HEK293T (cell line): Measurements from ENCODE around the gene HTR5A.

Source experiments
- BHLHE40 ChIP-seq: fragments of 450-650 bp; IDR thresholded peaks from 2 replicates; pipeline ENCODE4 v1.6.1; 2016; ENCODE audit warnings: mild to moderate bottlenecking, moderate library complexity, borderline replicate concordance
- ELF4 ChIP-seq: fragments of 450-650 bp; IDR thresholded peaks from 2 replicates; pipeline ENCODE4 v1.6.1; 2017; ENCODE audit warnings: antibody characterized with exemption
- FOXK2 ChIP-seq: fragments of 450-650 bp; IDR thresholded peaks from 2 replicates; pipeline ENCODE4 v1.6.1; 2016; ENCODE audit warnings: mild to moderate bottlenecking
- FOXM1 ChIP-seq: fragments of 450-650 bp; IDR thresholded peaks from 2 replicates; pipeline ENCODE4 v1.6.1; 2017; ENCODE audit warnings: mild to moderate bottlenecking, borderline replicate concordance
- HDGF ChIP-seq: fragments of 450-650 bp; IDR thresholded peaks from 2 replicates; pipeline ENCODE4 v1.6.1; 2017; ENCODE audit warnings: antibody characterized with exemption, borderline replicate concordance
- LEF1 ChIP-seq: fragments of 450-650 bp; IDR thresholded peaks from 2 replicates; pipeline ENCODE4 v1.6.1; 2017; ENCODE audit warnings: mild to moderate bottlenecking, borderline replicate concordance
- NFRKB ChIP-seq: fragments of 450-650 bp; IDR thresholded peaks from 2 replicates; pipeline ENCODE4 v1.6.1; 2016; ENCODE audit warnings: mild to moderate bottlenecking, moderate library complexity
- SP1 ChIP-seq: fragments of 450-650 bp; IDR thresholded peaks from 2 replicates; pipeline ENCODE4 v1.6.1; 2017
- SUZ12 ChIP-seq: fragments of 450-650 bp; IDR thresholded peaks from 2 replicates; pipeline ENCODE4 v1.6.1; 2016; ENCODE audit warnings: mild to moderate bottlenecking

GRCh38 chr7:155066417-155066950 is 3.6 kb upstream of the HTR5A start:
- TF ChIP-seq BHLHE40 = no peak
- TF ChIP-seq ELF4 = no peak
- no peak for TF ChIP-seq SUZ12
- TF ChIP-seq FOXM1 = no peak
- TF ChIP-seq FOXK2 = no peak
- TF ChIP-seq SP1 = no peak
- TF ChIP-seq NFRKB = no peak
- no peak for TF ChIP-seq HDGF
- no peak for TF ChIP-seq LEF1
